Suprapubic skin (tissue), 4 donors: ENCODE measurements around the gene CD1D. TPM values are rescaled to one million over a fixed set of nuclear protein-coding genes. Genes with fewer than 3 reads are reported as not detected.

Experiments
- DNase-seq, 2 donors: peaks; one replicate each; pipeline ENCODE4 v3.0.0-alpha.2; 2019; ENCODE audit warnings: low spot score in 2 of 2
- H3K27ac ChIP-seq: fragments of 200-600 bp; sonication (generic); one replicate; pipeline ENCODE4 v1.5.1; 2019
- H3K27me3 ChIP-seq: fragments of 200-600 bp; sonication (generic); one replicate; pipeline ENCODE4 v1.5.1; 2019
- H3K36me3 ChIP-seq: fragments of 200-600 bp; sonication (generic); one replicate; pipeline ENCODE4 v1.5.1; 2019
- H3K4me1 ChIP-seq: fragments of 200-600 bp; sonication (generic); one replicate; pipeline ENCODE4 v1.5.1; 2019
- H3K4me3 ChIP-seq: fragments of 200-600 bp; sonication (generic); one replicate; pipeline ENCODE4 v1.5.1; 2019; ENCODE audit warnings: mild to moderate bottlenecking
- H3K9me3 ChIP-seq: fragments of 200-600 bp; sonication (generic); one replicate; pipeline ENCODE4 v1.5.1; 2019
- CTCF ChIP-seq, 2 donors: fragments of 200-600 bp in 1 of 2; fragments of 450-650 bp in 1 of 2; sonication (generic) in 1 of 2; IDR thresholded peaks; one replicate each; pipeline ENCODE4 v1.5.1; 2016 to 2019; ENCODE audit warnings: antibody characterized with exemption in 2 of 2, mild to moderate bottlenecking in 1 of 2, moderate library complexity in 1 of 2
- EP300 ChIP-seq: sonication (generic); formaldehyde crosslinking; IDR thresholded peaks from one replicate; pipeline ENCODE4 v1.6.1; 2017; ENCODE audit warnings: antibody characterized with exemption
- POLR2A ChIP-seq, 2 donors: fragments of 450-650 bp; IDR thresholded peaks; one replicate each; pipeline ENCODE4 v1.6.1; 2017; ENCODE audit warnings: antibody characterized with exemption in 2 of 2, mild to moderate bottlenecking in 2 of 2, moderate library complexity in 2 of 2
- POLR2AphosphoS5 ChIP-seq, 3 donors: sonication (generic); formaldehyde crosslinking; IDR thresholded peaks; one replicate each; pipeline ENCODE4 v1.6.1; 2017; ENCODE audit warnings: antibody characterized with exemption in 3 of 3
- WGBS: methylation state at CpG from one replicate; pipeline ENCODE4 v1.1.5; 2018; 5-methylcytosine and 5-hydroxymethylcytosine counted together
- total RNA-seq, 4 donors: library from RNA; depleted of rRNA; stranded (reverse); fragments of >200 nt; gene quantifications; one replicate each; pipeline ENCODE4 v1.1.0, GENCODE V29; 2016

CD1D gene
- total RNA-seq, 4 donors from 2014 or later, result 0.38 to 0.97 TPM; not detected in 2

- peaks cover 57% of the 10 kb centered on the region for H3K27me3 ChIP-seq
- WGBS, result 84% methylated on average over 3 of the region's 3 CpGs
These were observed 5.1 kb downstream of the CD1D start for GRCh38 chr1:158185770-158186169.

GRCh38 chr1:158186180-158186579, 5.5 kb downstream of the CD1D start:
- peaks cover 6% of the 10 kb centered on the region for H3K4me1 ChIP-seq
- no peak for DNase-seq
- no peak overlapping the region for H3K4me3 ChIP-seq
- 74% methylated on average over 3 of the region's 3 CpGs for WGBS
- H3K27me3 ChIP-seq, result peaks cover 53% of the 10 kb centered on the region
- H3K27ac ChIP-seq, result no peak overlapping the region
- H3K36me3 ChIP-seq, result no peaks in the 10 kb centered on the region
- H3K9me3 ChIP-seq, result no peaks in the 10 kb centered on the region
- TF ChIP-seq POLR2AphosphoS5 (IDR thresholded peaks at IDR 0.05) (no peak), EP300 (no peak), CTCF (IDR thresholded peaks at IDR 0.05) (no peak), POLR2A (IDR thresholded peaks at IDR 0.05) (no peak)

More at GRCh38 chr1:158185770-158186169, 5.1 kb downstream of the CD1D start:
- H3K36me3 ChIP-seq, result no peaks in the 10 kb centered on the region
- no peak for DNase-seq
- H3K4me1 ChIP-seq, result peaks cover 9% of the 10 kb centered on the region
- H3K9me3 ChIP-seq, result no peaks in the 10 kb centered on the region
- TF ChIP-seq CTCF (IDR thresholded peaks at IDR 0.05) (no peak), EP300 (no peak), POLR2A (IDR thresholded peaks at IDR 0.05) (no peak), POLR2AphosphoS5 (IDR thresholded peaks at IDR 0.05) (no peak)
- no peak overlapping the region for H3K27ac ChIP-seq
- H3K4me3 ChIP-seq, result no peak overlapping the region

GRCh38 chr1:158188611-158189010, 7.9 kb downstream of the CD1D start:
- 45% methylated on average over 4 of the region's 4 CpGs for WGBS
- no peaks in the 10 kb centered on the region for H3K9me3 ChIP-seq

GRCh38 chr1:158189624-158190023, 8.9 kb downstream of the CD1D start:
- Histone ChIP-seq H3K27me3 (peaks cover 36% of the 10 kb centered on the region), H3K27ac (no peak overlapping the region), H3K9me3 (no peaks in the 10 kb centered on the region), H3K4me1 (no peaks in the 10 kb centered on the region), H3K36me3 (no peaks in the 10 kb centered on the region), H3K4me3 (no peak overlapping the region)
- DNase-seq, result no peak
- TF ChIP-seq POLR2AphosphoS5 (IDR thresholded peaks at IDR 0.05) (no peak), EP300 (no peak), CTCF (IDR thresholded peaks at IDR 0.05) (no peak), POLR2A (IDR thresholded peaks at IDR 0.05) (no peak)
- 83% methylated on average over 3 of the region's 3 CpGs for WGBS

More at GRCh38 chr1:158188611-158189010, 7.9 kb downstream of the CD1D start:
- Histone ChIP-seq H3K27ac (no peak overlapping the region), H3K27me3 (peaks cover 39% of the 10 kb centered on the region), H3K4me1 (no peaks in the 10 kb centered on the region), H3K36me3 (no peaks in the 10 kb centered on the region), H3K4me3 (no peak overlapping the region)
- no peak for TF ChIP-seq EP300
- no peak for DNase-seq

- Histone ChIP-seq H3K4me3 (no peak overlapping the region), H3K27ac (no peak overlapping the region), H3K36me3 (no peaks in the 10 kb centered on the region), H3K27me3 (peaks cover 36% of the 10 kb centered on the region), H3K4me1 (no peaks in the 10 kb centered on the region), H3K9me3 (no peaks in the 10 kb centered on the region)
- no peak for DNase-seq
- TF ChIP-seq CTCF (IDR thresholded peaks at IDR 0.05), result no peak
- TF ChIP-seq EP300, result no peak
- TF ChIP-seq POLR2A (IDR thresholded peaks at IDR 0.05), result no peak
- no peak for TF ChIP-seq POLR2AphosphoS5 (IDR thresholded peaks at IDR 0.05)
- 51% methylated on average over 6 of the region's 6 CpGs for WGBS
These were observed 10.6 kb downstream of the CD1D start for GRCh38 chr1:158191299-158191698.

GRCh38 chr1:158196461-158196860, 15.8 kb downstream of the CD1D start:
- Histone ChIP-seq H3K36me3 (no peaks in the 10 kb centered on the region), H3K4me1 (no peaks in the 10 kb centered on the region), H3K27me3 (peaks cover 15% of the 10 kb centered on the region), H3K4me3 (no peak overlapping the region), H3K9me3 (no peaks in the 10 kb centered on the region), H3K27ac (no peak overlapping the region)
- no peak for TF ChIP-seq EP300
- TF ChIP-seq POLR2A (IDR thresholded peaks at IDR 0.05), result no peak
- TF ChIP-seq POLR2AphosphoS5 (IDR thresholded peaks at IDR 0.05), result no peak
- no peak for TF ChIP-seq CTCF (IDR thresholded peaks at IDR 0.05)
- DNase-seq, result no peak
